ENCODE results near the gene CC2D1B.

- TF ChIP-seq CTCF (IDR thresholded peaks at IDR 0.05) (no peak), ZFX (IDR thresholded peaks at IDR 0.05; ENCODE audit: borderline replicate concordance) (no peak)
These were observed 31.0 kb downstream of the CC2D1B start for GRCh38 chr1:52334906-52335528.
